Transverse colon (tissue), 4 donors: ENCODE data around the gene MIDN. TPM values are rescaled to one million over a fixed set of nuclear protein-coding genes. Genes with fewer than 3 reads are reported as not detected.
A peak's percentile ranks its signal among the peaks of the same experiment; 100 is the strongest.

Source experiments
- DNase-seq: peaks from one replicate; pipeline ENCODE4 v3.0.0-alpha.2; 2019
- H3K27ac ChIP-seq, 4 donors: fragments of 200-600 bp; sonication (generic); 2 replicates each; pipeline ENCODE4 v1.5.1; 2016 to 2018; ENCODE audit warnings: inconsistent platforms in 4 of 4
- H3K27me3 ChIP-seq: fragments of 200-600 bp; sonication (generic); 2 replicates; pipeline ENCODE4 v1.5.1; 2017; ENCODE audit warnings: inconsistent platforms
- H3K36me3 ChIP-seq, 4 donors: fragments of 200-600 bp; sonication (generic); 2 replicates each; pipeline ENCODE4 v1.5.1; 2017 to 2019; ENCODE audit warnings: inconsistent platforms in 4 of 4
- H3K4me1 ChIP-seq, 4 donors: fragments of 200-600 bp; sonication (generic); 2 replicates each; pipeline ENCODE4 v1.5.1; 2017 to 2020; ENCODE audit warnings: inconsistent platforms in 4 of 4
- H3K4me3 ChIP-seq, 4 donors: fragments of 200-600 bp; sonication (generic); 1 replicate in 1 of 4; 2 replicates in 3 of 4; pipeline versions ENCODE4 v1.5.1 to v1.6.1; 2017 to 2019; ENCODE audit warnings: inconsistent platforms in 4 of 4
- H3K9me3 ChIP-seq, 2 donors: fragments of 200-600 bp; sonication (generic); 2 replicates each; pipeline ENCODE4 v1.5.1; 2017 to 2019; ENCODE audit warnings: inconsistent platforms in 2 of 2
- EP300 ChIP-seq: sonication (generic); formaldehyde crosslinking; IDR thresholded peaks from one replicate; pipeline ENCODE4 v1.6.1; 2017; ENCODE audit warnings: antibody characterized with exemption, low read depth
- POLR2A ChIP-seq: fragments of 450-650 bp; IDR thresholded peaks from one replicate; pipeline ENCODE4 v1.6.1; 2016; ENCODE audit warnings: antibody characterized with exemption, mild to moderate bottlenecking, moderate library complexity
- POLR2AphosphoS5 ChIP-seq, 3 donors: sonication (generic); formaldehyde crosslinking; IDR thresholded peaks; one replicate each; pipeline ENCODE4 v1.6.1; 2016; ENCODE audit warnings: antibody characterized with exemption in 3 of 3
- WGBS, 2 donors: methylation state at CpG; one replicate each; pipeline ENCODE4 v1.1.5; 2018; ENCODE audit warnings: low coverage in 1 of 2; 5-methylcytosine and 5-hydroxymethylcytosine counted together
- in situ Hi-C, 4 donors: fragments of 200-750 bp; cut with MboI; loops; one replicate each; pipeline versions ENCODE4 v1.15.0 to v1.15.1; 2017; ENCODE audit warnings: low sequenced_read_pairs in 3 of 4, low pct_ligation_motif_present in 1 of 4, low pct_unique_long_range_greater_than_20kb in 1 of 4
- intact Hi-C: fragments of 100-400 bp; cut with DNase I; formaldehyde crosslinking; loops from one replicate; pipeline ENCODE4 v1.15.1; 2023; ENCODE audit warnings: low total_unique reads
- total RNA-seq, 4 donors: library from RNA; depleted of rRNA; stranded (reverse); fragments of >200 nt; gene quantifications; one replicate each; pipeline ENCODE4 v1.1.0, GENCODE V29; 2016
- TF ChIP-seq, protein P1 (sequence below), 5 experiments: fragments of 200-600 bp in 3 of 5; fragments of 450-650 bp in 2 of 5; sonication (generic) in 3 of 5; IDR thresholded peaks; 1 replicate in 2 of 5; 2 replicates in 3 of 5; pipeline ENCODE4 v1.5.1; 2016 to 2017; ENCODE audit warnings: antibody characterized with exemption in 5 of 5, inconsistent platforms in 3 of 5, mild to moderate bottlenecking in 2 of 5, moderate library complexity in 1 of 5

MIDN gene
- total RNA-seq, 4 donors from 2014 or later, result 89.4 to 379 (median 116) TPM

DNA sequence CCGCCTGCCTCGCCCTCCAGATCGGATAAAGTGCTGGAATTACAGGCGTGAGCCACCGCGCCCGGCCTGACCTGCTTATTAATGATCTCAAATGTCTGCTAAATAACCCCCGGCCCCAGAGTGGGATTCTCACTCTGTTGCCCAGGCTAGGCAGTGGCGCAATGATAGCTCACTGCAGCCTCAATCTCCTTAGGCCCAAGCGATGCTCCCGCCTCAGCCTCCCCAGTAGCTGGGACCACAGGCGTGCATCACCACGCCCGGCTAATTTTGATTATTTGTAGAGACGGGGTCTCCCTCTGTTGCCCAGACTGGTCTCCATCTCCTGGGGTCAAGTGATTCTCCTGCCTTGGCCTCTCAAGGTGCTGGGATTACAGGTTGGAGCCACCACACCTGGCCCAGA, 7.5 kb upstream of the MIDN start:
- Histone ChIP-seq H3K36me3 (no peaks in the 10 kb centered on the region), H3K4me3 (peak overlapping the region in 2 of 4 donors; percentile 29 to 86), H3K9me3 (no peaks in the 10 kb centered on the region), H3K27ac (peak overlapping the region; percentile 98 to 99 (median 98)), H3K27me3 (peaks cover 20% of the 10 kb centered on the region), H3K4me1 (peaks cover 59 to 71% (median 64%) of the 10 kb centered on the region in 4 donors)
- 53% methylated on average over 15 of the region's 15 CpGs; no CpG with 5 or more reads in 1 of the 2 donors for WGBS, 2 donors
- intact Hi-C loops, result loop anchor here (10.0 kb wide), 2 partner anchors 136 to 216 kb away; partner anchors contain the start of genes CNN2, GPX4, RNU6-2 and TMEM259
- no peak for DNase-seq
- in situ Hi-C loops, result no loop called here
- TF ChIP-seq EP300 (no peak), POLR2AphosphoS5 (IDR thresholded peaks at IDR 0.05) (no peak)
- TF ChIP-seq, protein P1, sequence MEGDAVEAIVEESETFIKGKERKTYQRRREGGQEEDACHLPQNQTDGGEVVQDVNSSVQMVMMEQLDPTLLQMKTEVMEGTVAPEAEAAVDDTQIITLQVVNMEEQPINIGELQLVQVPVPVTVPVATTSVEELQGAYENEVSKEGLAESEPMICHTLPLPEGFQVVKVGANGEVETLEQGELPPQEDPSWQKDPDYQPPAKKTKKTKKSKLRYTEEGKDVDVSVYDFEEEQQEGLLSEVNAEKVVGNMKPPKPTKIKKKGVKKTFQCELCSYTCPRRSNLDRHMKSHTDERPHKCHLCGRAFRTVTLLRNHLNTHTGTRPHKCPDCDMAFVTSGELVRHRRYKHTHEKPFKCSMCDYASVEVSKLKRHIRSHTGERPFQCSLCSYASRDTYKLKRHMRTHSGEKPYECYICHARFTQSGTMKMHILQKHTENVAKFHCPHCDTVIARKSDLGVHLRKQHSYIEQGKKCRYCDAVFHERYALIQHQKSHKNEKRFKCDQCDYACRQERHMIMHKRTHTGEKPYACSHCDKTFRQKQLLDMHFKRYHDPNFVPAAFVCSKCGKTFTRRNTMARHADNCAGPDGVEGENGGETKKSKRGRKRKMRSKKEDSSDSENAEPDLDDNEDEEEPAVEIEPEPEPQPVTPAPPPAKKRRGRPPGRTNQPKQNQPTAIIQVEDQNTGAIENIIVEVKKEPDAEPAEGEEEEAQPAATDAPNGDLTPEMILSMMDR (IDR thresholded peaks at IDR 0.05), result no peak

DNA sequence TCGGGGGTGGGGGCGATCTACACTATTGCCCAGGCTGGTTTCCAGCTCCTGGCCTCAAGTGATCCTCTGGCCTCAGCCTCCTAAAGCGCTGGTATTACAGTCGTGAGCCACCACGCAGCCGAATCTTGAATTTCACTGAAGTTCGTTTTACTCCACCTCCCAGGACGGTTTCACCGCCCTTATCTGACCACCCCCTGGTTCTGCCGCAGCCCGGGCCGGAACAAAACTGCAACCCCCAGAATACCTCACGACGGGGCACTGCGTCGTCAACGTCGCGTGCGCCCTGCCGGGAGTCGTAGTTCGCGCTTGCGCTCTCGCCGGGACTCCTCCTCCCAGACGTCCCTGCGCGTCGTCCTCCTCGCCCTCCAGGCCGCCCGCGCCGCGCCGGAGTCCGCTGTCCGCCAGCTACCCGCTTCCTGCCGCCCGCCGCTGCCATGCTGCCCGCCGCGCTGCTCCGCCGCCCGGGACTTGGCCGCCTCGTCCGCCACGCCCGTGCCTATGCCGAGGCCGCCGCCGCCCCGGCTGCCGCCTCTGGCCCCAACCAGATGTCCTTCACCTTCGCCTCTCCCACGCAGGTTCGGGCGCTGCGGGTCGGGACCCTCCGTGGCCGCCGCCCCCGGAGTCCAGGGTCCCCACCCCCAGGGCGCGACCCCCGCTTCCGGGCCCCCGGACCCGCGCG, 6.8 kb upstream of the MIDN start, which contains the start of gene ATP5F1D:
ATP5F1D (plus strand) TSS at position 335 of the 679 bp plus-strand sequence; CDS start at position 435, 100 bp downstream.
- peaks cover 14% of the 10 kb centered on the region for H3K27me3 ChIP-seq
- in situ Hi-C loops (no loop called here), intact Hi-C loops (loop anchor here (10.0 kb wide), 2 partner anchors 137 to 217 kb away; partner anchors contain the start of genes CNN2, GPX4, RNU6-2 and TMEM259)
- no peaks in the 10 kb centered on the region for H3K9me3 ChIP-seq
- H3K4me3 ChIP-seq, result peak within 1 kb of the TSS; percentile 86 to 98 (median 90)
- peak within 1 kb of the TSS; percentile 98 to 99 (median 98) for H3K27ac ChIP-seq
- H3K36me3 ChIP-seq, result no peaks in the 10 kb centered on the region
- TF ChIP-seq POLR2A, result no peak
- TF ChIP-seq POLR2AphosphoS5 (IDR thresholded peaks at IDR 0.05), result peak; percentile 88 to 92 (median 91)
- peaks cover 64 to 74% (median 69%) of the 10 kb centered on the region in 4 donors for H3K4me1 ChIP-seq
- WGBS, 2 donors, result 0% methylated on average over 44 of the region's 79 CpGs; no CpG with 5 or more reads in 1 of the 2 donors
- DNase-seq, result peak; percentile 96

DNA sequence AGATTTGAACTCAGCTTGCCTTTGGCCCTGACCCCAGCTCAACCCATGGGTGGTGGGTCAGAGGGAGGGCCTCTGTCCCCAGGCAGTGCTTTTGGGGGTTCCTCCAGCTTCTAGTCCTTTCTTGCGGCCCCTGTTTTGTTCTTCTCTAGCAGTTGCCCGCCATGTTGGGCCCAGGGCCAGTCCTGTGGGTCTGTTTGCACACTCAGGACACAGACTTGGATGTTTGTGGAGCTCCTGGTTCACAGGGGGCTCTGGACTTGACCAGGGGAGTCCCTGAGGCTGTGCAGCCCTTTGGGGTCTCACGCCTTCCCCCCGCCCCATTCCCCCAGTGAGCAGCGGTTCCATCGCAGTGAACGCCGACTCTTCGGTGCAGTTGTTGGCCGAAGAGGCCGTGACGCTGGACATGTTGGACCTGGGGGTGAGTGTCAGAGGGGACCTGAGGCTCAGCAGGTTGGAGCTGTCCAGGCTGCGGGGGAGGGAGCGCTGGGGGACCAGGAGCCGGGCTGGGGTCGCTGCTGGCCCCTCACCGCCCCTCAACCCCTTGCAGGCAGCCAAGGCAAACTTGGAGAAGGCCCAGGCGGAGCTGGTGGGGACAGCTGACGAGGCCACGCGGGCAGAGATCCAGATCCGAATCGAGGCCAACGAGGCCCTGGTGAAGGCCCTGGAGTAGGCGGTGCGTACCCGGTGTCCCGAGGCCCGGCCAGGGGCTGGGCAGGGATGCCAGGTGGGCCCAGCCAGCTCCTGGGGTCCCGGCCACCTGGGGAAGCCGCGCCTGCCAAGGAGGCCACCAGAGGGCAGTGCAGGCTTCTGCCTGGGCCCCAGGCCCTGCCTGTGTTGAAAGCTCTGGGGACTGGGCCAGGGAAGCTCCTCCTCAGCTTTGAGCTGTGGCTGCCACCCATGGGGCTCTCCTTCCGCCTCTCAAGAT, 4.4 kb upstream of the MIDN start:
- Histone ChIP-seq H3K27me3 (no peaks in the 10 kb centered on the region), H3K9me3 (no peaks in the 10 kb centered on the region), H3K4me3 (peak overlapping the region in 1 of 4 donors; percentile 86), H3K4me1 (peaks cover 62 to 73% (median 67%) of the 10 kb centered on the region in 4 donors), H3K36me3 (no peaks in the 10 kb centered on the region), H3K27ac (peak overlapping the region; percentile 98 to 99 (median 98))
- 72% methylated on average over 14 of the region's 33 CpGs; no CpG with 5 or more reads in 1 of the 2 donors for WGBS, 2 donors
- in situ Hi-C loops (no loop called here), intact Hi-C loops (loop anchor here (1.0 to 10.0 kb wide), 3 partner anchors 23 to 219 kb away; partner anchors contain the start of genes CNN2, GPX4, RNU6-2 and TMEM259)
- TF ChIP-seq POLR2A (no peak), POLR2AphosphoS5 (IDR thresholded peaks at IDR 0.05) (peak in 1 of 3 donors; percentile 31)
- TF ChIP-seq, protein P1 (IDR thresholded peaks at IDR 0.05), result peak; percentile 95 to 99 (median 98)
- peak; percentile 91 for DNase-seq

DNA sequence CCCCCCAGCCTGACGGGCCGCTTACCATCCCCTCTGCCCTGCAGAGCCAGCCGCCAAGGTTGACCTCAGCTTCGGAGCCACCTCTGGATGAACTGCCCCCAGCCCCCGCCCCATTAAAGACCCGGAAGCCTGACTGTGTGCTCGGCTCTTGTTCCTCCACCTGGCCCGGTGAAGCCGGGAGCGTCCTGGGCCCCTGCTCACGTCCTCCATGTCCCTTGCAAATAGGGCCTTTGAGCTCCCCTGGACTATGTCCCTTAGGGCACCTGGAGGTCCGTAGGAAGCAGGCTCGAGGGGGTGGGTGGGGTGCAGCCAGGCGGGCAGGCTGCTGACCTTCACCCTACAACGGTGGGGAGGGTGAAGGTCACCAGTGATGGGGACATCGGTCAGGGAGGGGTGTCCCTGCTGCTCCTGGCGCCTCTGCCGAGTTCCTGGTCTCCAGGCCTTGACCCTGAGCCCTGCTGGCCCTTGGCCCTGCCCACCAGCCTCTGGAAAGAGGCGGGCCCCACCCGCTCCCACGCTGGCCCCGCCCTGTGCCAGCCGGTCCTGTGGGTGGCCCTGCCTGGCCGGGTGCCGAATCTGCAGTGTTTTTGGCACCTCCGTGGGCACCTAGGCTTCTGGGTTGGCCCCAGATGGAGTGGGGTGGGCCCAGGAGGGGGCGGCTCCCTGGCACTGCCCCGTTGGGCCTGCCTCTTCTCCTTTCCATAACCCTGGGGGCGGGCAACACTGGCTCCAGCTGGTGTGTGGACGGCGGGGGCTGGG, 3.5 kb upstream of the MIDN start:
- TF ChIP-seq, protein P1 (IDR thresholded peaks at IDR 0.05), result peak in 2 of 5 experiments; percentile 1 to 2
- TF ChIP-seq POLR2AphosphoS5 (IDR thresholded peaks at IDR 0.05) (peak in 2 of 3 donors; percentile 44 to 67), EP300 (peak; percentile 38), POLR2A (peak; percentile 37)
- intact Hi-C loops, result loop anchor here (1.0 to 10.0 kb wide), 3 partner anchors 22 to 220 kb away; partner anchors contain the start of genes CNN2, GPX4, RNU6-2 and TMEM259
- DNase-seq, result peak; percentile 85
- H3K9me3 ChIP-seq, result no peaks in the 10 kb centered on the region
- H3K36me3 ChIP-seq, result no peaks in the 10 kb centered on the region
- H3K4me1 ChIP-seq, result peaks cover 62 to 71% (median 67%) of the 10 kb centered on the region in 4 donors
- H3K4me3 ChIP-seq, result peak overlapping the region in 1 of 4 donors; percentile 86
- H3K27me3 ChIP-seq, result no peaks in the 10 kb centered on the region
- in situ Hi-C loops, result no loop called here
- peak overlapping the region; percentile 98 to 99 (median 98) for H3K27ac ChIP-seq
- 29% methylated on average over 14 of the region's 31 CpGs; no CpG with 5 or more reads in 1 of the 2 donors for WGBS, 2 donors
